GM13977 (cell line): ENCODE results near the gene ASIC1.

ENCODE experiments used
- DNase-seq: peaks from one replicate; pipeline ENCODE4 v3.0.0; 2012; ENCODE audit warnings: low spot score
- in situ Hi-C: fragments of 300-500 bp; cut with MboI; formaldehyde crosslinking; loops from one replicate; pipeline ENCODE4 v1.12.0; 2022; ENCODE audit warnings: low sequenced_read_pairs, low pct_unique_long_range_greater_than_20kb, mixed read lengths, inconsistent platforms; ENCODE audit not compliant: unreplicated experiment
- TF ChIP-seq, protein P1 (sequence below): IDR thresholded peaks from 2 replicates; pipeline ENCODE4 v1.5.1; 2012; ENCODE audit warnings: mild to moderate bottlenecking, control low read depth; ENCODE audit not compliant: insufficient read depth; ENCODE audit errors: extremely low read depth, missing control alignments

The ASIC1 gene

DNA sequence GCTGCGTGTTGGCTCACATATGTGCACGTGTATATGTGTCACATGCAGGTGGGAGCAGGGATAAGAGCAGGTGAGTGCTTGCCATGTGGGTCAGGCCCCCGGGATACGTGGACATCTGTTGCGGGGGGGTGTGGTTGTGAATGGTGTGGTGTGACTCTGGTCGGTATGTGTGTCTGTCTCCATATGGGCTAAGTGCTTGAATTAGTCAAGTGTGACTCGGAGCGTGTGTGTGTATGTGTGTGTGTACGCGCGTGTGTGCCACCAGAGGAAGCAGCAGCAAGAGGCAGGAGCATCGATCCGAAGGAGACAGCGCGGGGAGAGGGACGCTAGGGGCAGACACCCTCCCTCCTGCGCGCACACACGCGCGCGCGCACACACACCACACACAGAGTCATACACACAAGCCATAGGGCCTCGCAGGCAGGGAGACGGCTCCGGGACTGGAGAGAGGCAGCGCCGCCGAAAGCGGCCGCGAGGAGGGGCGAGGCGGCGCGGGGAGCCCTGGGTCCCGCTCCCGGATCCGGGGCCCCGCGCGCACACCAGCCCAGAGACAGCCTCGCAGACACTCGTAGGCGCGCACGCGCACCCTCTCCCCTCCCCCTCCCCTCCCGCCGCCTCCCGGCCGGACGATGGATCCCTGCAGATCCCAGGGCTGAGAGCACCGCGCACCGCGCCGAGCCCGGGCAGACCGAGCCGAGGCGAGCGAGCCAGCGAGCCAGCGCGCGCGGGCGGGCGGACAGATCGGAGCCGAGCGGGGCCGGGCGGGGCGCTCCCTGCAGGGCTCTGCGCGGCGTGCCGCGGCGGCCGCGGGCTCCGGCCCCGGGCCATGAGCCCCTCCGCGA, at the start of gene ASIC1:
Gene ASIC1 (plus strand): TSS at position 597 of the 842 bp plus-strand sequence. CDS start 1,171 bp downstream, outside the sequence.
- peak; percentile 75 for DNase-seq
- in situ Hi-C loops, result loop anchor here (10.0 kb wide), 1 partner anchor 92 kb away; the partner anchor contains the start of gene AQP5
- TF ChIP-seq, protein P1, sequence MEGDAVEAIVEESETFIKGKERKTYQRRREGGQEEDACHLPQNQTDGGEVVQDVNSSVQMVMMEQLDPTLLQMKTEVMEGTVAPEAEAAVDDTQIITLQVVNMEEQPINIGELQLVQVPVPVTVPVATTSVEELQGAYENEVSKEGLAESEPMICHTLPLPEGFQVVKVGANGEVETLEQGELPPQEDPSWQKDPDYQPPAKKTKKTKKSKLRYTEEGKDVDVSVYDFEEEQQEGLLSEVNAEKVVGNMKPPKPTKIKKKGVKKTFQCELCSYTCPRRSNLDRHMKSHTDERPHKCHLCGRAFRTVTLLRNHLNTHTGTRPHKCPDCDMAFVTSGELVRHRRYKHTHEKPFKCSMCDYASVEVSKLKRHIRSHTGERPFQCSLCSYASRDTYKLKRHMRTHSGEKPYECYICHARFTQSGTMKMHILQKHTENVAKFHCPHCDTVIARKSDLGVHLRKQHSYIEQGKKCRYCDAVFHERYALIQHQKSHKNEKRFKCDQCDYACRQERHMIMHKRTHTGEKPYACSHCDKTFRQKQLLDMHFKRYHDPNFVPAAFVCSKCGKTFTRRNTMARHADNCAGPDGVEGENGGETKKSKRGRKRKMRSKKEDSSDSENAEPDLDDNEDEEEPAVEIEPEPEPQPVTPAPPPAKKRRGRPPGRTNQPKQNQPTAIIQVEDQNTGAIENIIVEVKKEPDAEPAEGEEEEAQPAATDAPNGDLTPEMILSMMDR, result no peak

DNA sequence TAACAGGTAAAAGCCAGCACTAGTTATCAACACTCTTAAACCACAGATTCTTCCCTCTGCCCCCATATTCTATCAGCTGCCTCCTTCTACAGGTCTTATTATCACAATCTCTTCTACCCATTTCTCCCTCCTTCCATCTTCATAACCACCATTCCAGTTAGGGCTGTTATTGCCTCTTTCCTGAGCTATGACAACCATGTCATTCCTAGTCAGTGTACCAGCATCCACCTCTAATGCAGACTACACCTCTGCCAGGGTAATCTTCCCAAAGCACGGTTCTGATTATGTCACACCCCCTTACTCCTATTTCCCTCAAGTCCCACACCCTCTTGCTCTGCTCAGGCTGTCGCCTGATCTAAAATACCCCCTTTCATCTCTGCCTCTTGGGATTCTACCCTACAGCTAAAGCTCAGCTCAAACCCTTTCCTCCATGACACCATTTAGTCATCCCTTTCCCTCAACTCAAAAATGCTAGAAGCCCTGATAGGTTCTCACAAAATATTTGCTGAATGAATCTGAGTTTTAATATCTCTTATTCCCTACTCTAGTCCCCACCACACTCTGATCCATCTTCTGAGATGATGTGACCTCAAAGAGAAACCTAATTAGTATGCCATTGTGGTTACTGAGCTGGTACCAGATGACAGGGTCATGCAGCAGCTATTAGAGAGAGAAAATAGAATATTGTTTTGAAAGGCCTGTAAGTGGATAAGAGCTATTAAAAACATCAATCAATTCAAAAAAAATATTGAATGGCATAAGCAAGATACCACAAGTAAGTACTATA, 43.8 kb upstream of the ASIC1 start:
- no peak for DNase-seq
- TF ChIP-seq, protein P1, result no peak
- in situ Hi-C loops, result no loop called here

DNA sequence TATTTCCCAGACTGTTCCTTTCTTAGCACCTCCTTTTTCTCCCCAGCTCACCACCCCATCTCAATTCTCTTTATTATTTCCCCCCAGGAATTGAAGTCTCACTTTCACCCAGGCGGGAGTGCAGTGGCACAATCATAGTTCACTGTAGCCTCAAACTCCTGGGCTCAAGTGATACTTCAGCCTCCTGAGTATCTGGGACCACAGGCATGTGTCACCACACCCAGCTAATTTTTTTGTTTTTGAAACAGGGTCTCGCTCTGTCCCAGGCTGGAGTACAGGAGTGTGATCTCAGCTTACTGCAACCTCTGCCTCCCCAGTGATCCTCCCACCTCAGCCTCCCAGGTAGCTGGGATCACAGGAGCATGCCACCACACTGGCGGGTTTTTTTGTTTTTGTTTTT, 43.1 kb upstream of the ASIC1 start:
- DNase-seq, result no peak
- in situ Hi-C loops, result no loop called here
- TF ChIP-seq, protein P1, result no peak

DNA sequence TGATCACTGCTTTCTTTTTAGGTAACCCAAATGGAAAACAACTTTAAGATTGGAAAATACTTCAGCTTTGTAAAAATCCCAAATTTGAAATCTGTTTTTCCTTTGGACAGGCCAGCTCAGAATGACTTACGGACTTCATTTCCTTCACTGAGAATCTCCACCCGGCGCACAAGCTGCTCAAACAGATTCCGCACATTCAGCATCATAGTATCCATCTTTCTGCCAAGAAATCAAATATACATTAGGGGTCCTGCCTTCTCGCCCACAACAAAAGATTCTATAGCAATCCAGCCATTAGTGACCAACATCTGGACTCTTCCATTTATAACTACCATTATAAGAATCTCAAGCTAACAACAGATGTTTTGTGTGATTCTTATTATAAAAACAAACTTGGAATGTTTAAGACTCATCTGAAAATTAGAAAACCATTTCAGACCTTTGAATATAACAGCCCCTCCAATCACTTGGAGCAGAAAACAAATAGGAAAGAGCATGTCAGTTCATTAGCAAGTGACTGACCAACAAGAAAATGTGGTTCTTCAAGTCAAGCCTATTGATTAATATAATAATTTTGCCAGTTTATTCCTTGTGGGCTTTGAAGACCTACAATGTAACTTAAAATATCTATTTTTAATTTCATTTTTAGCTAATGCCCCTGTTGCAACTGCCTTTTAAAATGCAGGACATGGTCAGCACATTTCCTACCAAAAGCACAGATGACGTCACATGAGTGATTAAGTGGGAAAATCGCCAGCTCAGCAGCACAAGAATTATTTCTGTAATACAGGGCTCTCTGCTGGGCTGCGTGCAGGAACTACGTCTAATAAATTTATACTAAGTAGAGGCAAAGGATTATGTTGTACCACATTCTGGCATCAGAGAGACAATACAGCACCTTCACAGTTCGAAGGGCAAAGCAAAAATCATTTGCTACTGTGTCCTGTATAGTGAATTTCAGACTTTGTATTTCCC, 40.6 kb upstream of the ASIC1 start:
- DNase-seq, result no peak
- TF ChIP-seq, protein P1, result no peak
- in situ Hi-C loops, result no loop called here

DNA sequence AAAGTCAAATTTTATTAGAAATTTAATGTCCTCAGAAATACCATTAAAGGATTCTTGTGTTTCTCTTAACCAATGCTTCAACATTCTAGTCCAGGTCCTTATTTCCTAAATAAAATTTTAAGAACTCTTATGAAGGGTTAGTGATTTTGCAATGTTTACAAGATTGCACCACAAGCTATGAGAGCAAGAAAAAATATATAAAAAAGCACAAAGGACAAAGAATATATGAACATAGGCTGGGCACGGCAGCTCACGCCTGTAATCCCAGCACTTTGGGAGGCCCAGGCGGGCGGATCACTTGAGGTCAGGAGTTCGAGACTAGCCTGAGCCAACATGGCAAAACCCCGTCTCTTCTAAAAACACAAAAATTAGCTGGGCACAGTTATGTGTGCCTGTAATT, 39.8 kb upstream of the ASIC1 start:
- TF ChIP-seq, protein P1, result no peak
- no peak for DNase-seq

DNA sequence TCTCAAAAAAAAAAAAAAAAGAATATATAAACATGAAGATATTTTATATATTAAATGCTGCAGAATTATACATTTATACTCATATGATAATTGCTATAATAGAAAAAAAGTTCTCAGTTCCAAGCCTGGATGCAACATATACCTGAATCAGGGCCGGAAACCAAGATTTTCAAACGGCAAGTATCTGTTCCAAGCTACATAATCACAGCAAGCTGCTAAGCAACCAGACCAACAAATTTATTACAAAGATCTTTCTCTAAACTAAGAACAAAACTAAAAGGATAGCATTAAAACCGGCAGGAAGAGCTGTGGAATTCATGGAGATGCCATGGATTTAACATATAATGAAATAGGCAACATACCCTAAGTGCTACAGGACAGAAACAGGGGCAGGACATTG, 39.2 kb upstream of the ASIC1 start:
- DNase-seq, result no peak
- in situ Hi-C loops, result no loop called here
- TF ChIP-seq, protein P1, result no peak

More for the DNA sequence above, 39.8 kb upstream of the ASIC1 start:
- in situ Hi-C loops, result no loop called here
